A673 (cell line): ENCODE results near the gene AKAP6.

Experiments used
- EZH2 ChIP-seq: fragments of 200-600 bp; sonication (generic); IDR thresholded peaks from 2 replicates; pipeline ENCODE4 v1.6.1; 2017; ENCODE audit warnings: borderline replicate concordance, low read depth, mild to moderate bottlenecking, mixed read lengths, antibody characterized with exemption, low read length; ENCODE audit not compliant: poor library complexity, severe bottlenecking
- TF ChIP-seq, protein P1 (sequence below): fragments of 300-800, 200-600 bp; sonication (generic); conservative IDR thresholded peaks from 2 replicates; pipeline ENCODE4 v1.5.1; 2017; ENCODE audit warnings: low read depth, mild to moderate bottlenecking, antibody characterized with exemption, low read length, moderate library complexity, mixed read lengths

DNA sequence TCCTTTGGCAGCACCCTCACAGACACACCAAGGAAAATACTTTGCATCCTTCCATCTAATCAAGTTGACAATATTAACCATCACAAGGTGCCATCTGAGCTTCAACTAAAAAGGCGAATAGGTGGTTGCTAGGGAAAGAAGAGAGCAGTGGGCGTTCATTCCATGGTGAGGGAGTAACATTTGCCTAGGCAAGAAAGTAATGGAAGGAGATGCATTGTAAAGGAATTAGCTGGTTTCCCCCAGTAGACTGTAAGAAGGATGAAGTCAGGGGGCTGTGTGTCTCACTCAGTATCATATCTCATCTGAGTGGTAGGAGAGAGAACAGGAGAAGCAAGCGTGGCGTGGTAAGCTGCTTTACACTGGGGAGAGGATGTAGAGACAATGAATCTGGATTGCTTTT lies 34.7 kb downstream of the AKAP6 start:
- TF ChIP-seq, protein P1, sequence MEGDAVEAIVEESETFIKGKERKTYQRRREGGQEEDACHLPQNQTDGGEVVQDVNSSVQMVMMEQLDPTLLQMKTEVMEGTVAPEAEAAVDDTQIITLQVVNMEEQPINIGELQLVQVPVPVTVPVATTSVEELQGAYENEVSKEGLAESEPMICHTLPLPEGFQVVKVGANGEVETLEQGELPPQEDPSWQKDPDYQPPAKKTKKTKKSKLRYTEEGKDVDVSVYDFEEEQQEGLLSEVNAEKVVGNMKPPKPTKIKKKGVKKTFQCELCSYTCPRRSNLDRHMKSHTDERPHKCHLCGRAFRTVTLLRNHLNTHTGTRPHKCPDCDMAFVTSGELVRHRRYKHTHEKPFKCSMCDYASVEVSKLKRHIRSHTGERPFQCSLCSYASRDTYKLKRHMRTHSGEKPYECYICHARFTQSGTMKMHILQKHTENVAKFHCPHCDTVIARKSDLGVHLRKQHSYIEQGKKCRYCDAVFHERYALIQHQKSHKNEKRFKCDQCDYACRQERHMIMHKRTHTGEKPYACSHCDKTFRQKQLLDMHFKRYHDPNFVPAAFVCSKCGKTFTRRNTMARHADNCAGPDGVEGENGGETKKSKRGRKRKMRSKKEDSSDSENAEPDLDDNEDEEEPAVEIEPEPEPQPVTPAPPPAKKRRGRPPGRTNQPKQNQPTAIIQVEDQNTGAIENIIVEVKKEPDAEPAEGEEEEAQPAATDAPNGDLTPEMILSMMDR: no peak
- TF ChIP-seq EZH2: no peak
